Measurements from ENCODE around the gene ALB.

ALB gene

GRCh38 chr4:73409012-73409862 lies 5.2 kb downstream of the ALB start:
- DNase-seq: no peak

GRCh38 chr4:73409978-73410548 lies 6.0 kb downstream of the ALB start:
- no peak for DNase-seq

- DNase-seq: peak; percentile 57
These were observed 7.0 kb downstream of the ALB start for GRCh38 chr4:73410916-73411730.

- DNase-seq: no peak
These were observed 7.8 kb downstream of the ALB start for GRCh38 chr4:73411731-73412414.

- DNase-seq: no peak
These were observed 9.2 kb downstream of the ALB start for GRCh38 chr4:73413294-73413755.

DNA sequence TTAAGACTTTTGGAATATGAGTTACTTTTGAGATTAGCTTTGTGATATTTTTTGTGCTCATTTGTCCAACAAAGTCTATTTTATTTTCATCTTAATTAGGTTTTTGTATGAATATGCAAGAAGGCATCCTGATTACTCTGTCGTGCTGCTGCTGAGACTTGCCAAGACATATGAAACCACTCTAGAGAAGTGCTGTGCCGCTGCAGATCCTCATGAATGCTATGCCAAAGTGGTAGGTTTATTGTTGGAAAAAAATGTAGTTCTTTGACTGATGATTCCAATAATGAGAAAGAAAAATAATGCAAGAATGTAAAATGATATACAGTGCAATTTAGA lies 10.8 kb downstream of the ALB start:
- no peak for DNase-seq

DNA sequence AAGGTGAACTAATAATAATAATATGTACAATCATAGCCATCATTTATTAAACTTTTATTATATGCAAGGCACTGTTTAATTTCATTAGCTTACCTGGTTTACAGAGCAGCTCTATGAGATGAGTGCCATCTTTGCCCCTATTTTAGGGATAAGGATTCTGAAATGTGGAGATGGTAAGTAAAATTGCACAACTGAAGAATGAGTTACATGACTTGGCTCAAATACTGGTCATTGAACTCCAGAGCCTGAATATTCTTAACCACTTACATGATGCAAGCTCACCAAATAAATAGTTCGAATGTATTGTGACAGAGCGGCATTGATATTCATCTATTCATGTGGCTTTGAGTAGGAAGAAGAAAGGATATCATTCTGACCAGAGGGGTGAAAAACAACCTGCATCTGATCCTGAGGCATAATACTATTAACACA lies 11.7 kb downstream of the ALB start:
- peak; percentile 86 for DNase-seq

DNA sequence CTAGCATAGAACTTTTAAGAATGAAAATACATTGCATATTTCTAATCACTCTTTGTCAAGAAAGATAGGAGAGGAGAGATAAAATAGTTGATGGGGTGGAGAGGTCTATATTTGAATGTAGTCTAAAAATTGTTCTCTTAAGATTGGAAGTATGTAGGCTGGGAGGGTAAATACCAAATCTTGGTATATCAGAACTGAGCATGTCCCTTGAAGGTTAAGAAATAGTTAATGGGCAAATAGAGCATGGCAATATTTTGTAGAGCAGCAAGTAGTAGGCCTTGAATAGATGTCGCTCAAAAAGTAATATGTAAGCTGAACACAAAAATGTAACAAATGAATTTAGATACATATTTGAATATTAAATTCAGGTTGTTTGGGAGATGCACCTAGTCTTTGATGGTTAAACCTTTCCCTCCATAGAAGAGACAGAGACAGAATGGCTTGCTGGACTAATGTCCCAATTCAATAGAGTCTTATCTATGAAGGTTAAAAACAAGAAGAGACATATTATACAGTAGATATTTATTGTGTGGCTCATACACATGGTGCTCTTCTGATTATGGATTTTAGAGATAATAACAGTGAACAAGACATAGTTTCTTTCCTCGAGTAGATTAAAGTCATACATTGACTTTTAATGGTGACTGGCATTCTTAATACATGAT lies 12.5 kb downstream of the ALB start:
- DNase-seq: peak; percentile 44

DNA sequence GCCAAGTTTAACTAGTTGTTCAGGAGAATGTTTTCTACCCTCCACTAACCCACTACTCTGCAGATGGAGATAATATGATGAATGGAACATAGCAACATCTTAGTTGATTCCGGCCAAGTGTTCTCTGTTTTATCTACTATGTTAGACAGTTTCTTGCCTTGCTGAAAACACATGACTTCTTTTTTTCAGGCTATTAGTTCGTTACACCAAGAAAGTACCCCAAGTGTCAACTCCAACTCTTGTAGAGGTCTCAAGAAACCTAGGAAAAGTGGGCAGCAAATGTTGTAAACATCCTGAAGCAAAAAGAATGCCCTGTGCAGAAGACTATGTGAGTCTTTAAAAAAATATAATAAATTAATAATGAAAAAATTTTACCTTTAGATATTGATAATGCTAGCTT lies 13.3 kb downstream of the ALB start:
- DNase-seq: no peak

DNA sequence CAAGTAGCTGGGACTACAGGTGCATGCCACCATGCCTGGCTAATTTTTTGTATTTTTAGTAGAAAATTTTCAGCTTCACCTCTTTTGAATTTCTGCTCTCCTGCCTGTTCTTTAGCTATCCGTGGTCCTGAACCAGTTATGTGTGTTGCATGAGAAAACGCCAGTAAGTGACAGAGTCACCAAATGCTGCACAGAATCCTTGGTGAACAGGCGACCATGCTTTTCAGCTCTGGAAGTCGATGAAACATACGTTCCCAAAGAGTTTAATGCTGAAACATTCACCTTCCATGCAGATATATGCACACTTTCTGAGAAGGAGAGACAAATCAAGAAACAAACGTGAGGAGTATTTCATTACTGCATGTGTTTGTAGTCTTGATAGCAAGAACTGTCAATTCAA lies 13.9 kb downstream of the ALB start:
- DNase-seq: peak; percentile 21

DNA sequence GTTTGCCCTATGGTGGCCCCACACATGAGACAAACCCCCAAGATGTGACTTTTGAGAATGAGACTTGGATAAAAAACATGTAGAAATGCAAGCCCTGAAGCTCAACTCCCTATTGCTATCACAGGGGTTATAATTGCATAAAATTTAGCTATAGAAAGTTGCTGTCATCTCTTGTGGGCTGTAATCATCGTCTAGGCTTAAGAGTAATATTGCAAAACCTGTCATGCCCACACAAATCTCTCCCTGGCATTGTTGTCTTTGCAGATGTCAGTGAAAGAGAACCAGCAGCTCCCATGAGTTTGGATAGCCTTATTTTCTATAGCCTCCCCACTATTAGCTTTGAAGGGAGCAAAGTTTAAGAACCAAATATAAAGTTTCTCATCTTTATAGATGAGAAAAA lies 14.6 kb downstream of the ALB start:
- DNase-seq: no peak

DNA sequence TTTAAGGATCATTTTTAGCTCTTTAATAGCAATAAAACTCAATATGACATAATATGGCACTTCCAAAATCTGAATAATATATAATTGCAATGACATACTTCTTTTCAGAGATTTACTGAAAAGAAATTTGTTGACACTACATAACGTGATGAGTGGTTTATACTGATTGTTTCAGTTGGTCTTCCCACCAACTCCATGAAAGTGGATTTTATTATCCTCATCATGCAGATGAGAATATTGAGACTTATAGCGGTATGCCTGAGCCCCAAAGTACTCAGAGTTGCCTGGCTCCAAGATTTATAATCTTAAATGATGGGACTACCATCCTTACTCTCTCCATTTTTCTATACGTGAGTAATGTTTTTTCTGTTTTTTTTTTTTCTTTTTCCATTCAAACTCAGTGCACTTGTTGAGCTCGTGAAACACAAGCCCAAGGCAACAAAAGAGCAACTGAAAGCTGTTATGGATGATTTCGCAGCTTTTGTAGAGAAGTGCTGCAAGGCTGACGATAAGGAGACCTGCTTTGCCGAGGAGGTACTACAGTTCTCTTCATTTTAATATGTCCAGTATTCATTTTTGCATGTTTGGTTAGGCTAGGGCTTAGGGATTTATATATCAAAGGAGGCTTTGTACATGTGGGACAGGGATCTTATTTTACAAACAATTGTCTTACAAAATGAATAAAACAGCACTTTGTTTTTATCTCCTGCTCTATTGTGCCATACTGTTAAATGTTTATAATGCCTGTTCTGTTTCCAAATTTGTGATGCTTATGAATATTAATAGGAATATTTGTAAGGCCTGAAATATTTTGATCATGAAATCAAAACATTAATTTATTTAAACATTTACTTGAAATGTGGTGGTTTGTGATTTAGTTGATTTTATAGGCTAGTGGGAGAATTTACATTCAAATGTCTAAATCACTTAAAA lies 15.3 kb downstream of the ALB start:
- no peak for DNase-seq

DNA sequence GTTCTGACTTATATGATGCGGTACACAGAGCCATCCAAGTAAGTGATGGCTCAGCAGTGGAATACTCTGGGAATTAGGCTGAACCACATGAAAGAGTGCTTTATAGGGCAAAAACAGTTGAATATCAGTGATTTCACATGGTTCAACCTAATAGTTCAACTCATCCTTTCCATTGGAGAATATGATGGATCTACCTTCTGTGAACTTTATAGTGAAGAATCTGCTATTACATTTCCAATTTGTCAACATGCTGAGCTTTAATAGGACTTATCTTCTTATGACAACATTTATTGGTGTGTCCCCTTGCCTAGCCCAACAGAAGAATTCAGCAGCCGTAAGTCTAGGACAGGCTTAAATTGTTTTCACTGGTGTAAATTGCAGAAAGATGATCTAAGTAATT lies 16.5 kb downstream of the ALB start:
- DNase-seq: no peak

DNA sequence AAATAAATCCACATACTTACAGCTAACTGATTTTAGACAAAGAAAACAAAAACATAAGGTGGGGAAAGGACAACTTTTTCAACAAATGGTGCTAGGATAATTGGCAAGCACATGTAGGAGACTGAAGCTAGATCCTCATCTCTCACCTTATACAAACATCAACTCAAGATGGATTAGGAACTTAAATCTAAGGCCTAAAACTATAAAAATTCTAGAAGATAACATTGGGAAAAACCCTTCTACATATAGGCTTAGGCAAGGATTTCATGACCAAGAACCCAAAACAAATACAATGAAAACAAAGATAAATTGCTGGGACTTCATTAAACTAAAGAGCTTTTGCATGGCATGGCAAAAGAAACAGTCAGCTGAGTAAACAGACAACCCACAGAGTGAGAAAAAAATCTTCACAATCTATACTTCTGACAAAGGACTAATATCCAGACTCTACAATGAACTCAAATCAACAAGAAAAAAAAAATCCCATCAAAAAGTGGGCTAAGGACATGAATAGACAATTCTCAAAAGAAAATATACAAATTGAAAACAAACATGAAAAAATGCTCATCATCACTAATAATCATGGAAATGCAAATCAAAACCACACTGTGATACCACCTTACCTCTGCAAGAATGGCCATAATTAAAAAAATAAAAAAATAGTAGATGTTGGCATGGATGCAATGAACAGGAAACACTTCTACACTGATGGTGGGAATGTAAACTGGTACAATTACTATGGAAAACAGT lies 17.8 kb downstream of the ALB start:
- DNase-seq: no peak

- DNase-seq: no peak
These were observed 18.3 kb downstream of the ALB start for GRCh38 chr4:73422458-73422752.

DNA sequence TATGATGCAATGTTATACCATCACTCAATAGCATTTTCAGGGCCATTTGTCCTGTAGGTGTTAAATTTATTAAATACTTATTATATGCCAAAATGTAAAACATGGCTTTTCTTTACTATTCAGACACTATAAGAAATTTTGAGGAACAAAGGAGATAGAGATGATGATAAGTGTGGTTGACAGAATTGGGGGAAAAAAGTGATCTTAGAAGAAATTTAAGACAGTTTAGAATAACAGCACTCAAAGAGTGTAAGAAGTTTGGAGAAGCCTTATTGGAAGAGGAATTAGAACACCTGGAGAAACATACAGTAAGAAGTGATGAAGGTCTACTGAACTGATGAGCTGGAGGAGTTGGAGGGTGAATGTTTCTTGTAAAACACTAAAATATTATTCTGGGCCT lies 19.1 kb downstream of the ALB start:
- no peak for DNase-seq

- no peak for DNase-seq
These were observed 22.6 kb downstream of the ALB start for GRCh38 chr4:73426666-73427065.

DNA sequence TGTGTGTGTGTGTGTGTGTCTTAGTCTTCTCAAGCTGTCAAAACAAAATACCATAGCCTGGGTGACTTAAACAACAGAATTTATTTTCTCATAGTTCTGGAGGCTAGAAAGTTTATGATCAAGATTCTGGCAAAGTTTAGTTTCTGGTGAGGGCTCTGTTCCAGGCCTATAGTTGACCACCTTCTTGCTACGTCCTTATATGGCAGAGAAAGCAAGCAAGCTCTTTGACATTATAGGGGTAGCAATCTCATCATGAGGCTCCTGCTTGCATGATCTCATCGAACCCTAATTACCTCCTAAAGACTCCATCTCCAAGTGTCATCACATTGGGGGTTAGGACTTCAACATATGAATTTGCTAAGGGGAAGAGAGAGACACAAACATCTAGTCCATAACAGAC lies 25.0 kb downstream of the ALB start:
- no peak for DNase-seq

- peak; percentile 56 for DNase-seq
These were observed 25.9 kb downstream of the ALB start for GRCh38 chr4:73429826-73430587.

DNA sequence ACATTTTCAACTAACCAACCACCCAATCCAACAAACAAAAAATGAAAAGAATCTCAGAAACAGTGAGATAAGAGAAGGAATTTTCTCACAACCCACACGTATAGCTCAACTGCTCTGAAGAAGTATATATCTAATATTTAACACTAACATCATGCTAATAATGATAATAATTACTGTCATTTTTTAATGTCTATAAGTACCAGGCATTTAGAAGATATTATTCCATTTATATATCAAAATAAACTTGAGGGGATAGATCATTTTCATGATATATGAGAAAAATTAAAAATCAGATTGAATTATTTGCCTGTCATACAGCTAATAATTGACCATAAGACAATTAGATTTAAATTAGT lies 27.7 kb downstream of the ALB start:
- DNase-seq: no peak
